ENCODE results near the gene TEX48.

The TEX48 gene

GRCh38 chr9:114619191-114619761 is 62.7 kb downstream of the TEX48 start:
- no peak for DNase-seq

GRCh38 chr9:114616684-114617520 is 65.1 kb downstream of the TEX48 start:
- DNase-seq = no peak
